ENCODE data around the gene MPST. TPM values are rescaled to one million over a fixed set of nuclear protein-coding genes. Genes with fewer than 3 reads are reported as not detected.

Gene MPST
- total RNA-seq, 4 donors from 2014 or later: 131 to 161 (median 146) TPM

GRCh38 chr22:37065180-37065579 is 45.6 kb downstream of the MPST start:
- H3K4me1 ChIP-seq: no peaks in the 10 kb centered on the region
- H3K9me3 ChIP-seq: no peaks in the 10 kb centered on the region
- no peak overlapping the region for H3K27ac ChIP-seq
- intact Hi-C loops (cut with DNase I; ENCODE audit: low total_unique reads): no loop called here
- in situ Hi-C loops (cut with MboI; ENCODE audit: low sequenced_read_pairs in 4 of 4): no loop called here
- H3K36me3 ChIP-seq: no peaks in the 10 kb centered on the region
- ATAC-seq (no peak), DNase-seq (no peak)
- peaks cover 17 to 22% (median 18%) of the 10 kb centered on the region in 3 donors for H3K27me3 ChIP-seq
- no peak overlapping the region for H3K4me3 ChIP-seq
- TF ChIP-seq POLR2A (IDR thresholded peaks at IDR 0.05) (no peak), CTCF (IDR thresholded peaks at IDR 0.05 in 4 of 5, conservative IDR thresholded peaks at IDR 0.05 in 1 of 5) (no peak)

GRCh38 chr22:37065961-37066360 is 46.4 kb downstream of the MPST start:
- no peak overlapping the region for H3K27ac ChIP-seq

GRCh38 chr22:37067428-37067827 is 47.9 kb downstream of the MPST start:
- ATAC-seq: no peak
- TF ChIP-seq CTCF (IDR thresholded peaks at IDR 0.05 in 4 of 5, conservative IDR thresholded peaks at IDR 0.05 in 1 of 5): no peak
- no peak for TF ChIP-seq POLR2A (IDR thresholded peaks at IDR 0.05)
- no peak for DNase-seq
- no peaks in the 10 kb centered on the region for H3K9me3 ChIP-seq
- H3K36me3 ChIP-seq: no peaks in the 10 kb centered on the region
- no peaks in the 10 kb centered on the region for H3K4me1 ChIP-seq
- no peak overlapping the region for H3K4me3 ChIP-seq
- peaks cover 17 to 30% (median 21%) of the 10 kb centered on the region in 3 donors for H3K27me3 ChIP-seq
- no peak overlapping the region for H3K27ac ChIP-seq
- in situ Hi-C loops (cut with MboI; ENCODE audit: low sequenced_read_pairs in 4 of 4): no loop called here
- intact Hi-C loops (cut with DNase I; ENCODE audit: low total_unique reads): no loop called here

More at GRCh38 chr22:37065961-37066360, 46.4 kb downstream of the MPST start:
- H3K27me3 ChIP-seq: peaks cover 17 to 30% (median 21%) of the 10 kb centered on the region in 3 donors
- H3K4me3 ChIP-seq: no peak overlapping the region
- H3K36me3 ChIP-seq: no peaks in the 10 kb centered on the region
- ATAC-seq (no peak), DNase-seq (no peak)
- no peaks in the 10 kb centered on the region for H3K4me1 ChIP-seq
- intact Hi-C loops (cut with DNase I; ENCODE audit: low total_unique reads) (no loop called here), in situ Hi-C loops (cut with MboI; ENCODE audit: low sequenced_read_pairs in 4 of 4) (no loop called here)
- H3K9me3 ChIP-seq: no peaks in the 10 kb centered on the region
- no peak for TF ChIP-seq POLR2A (IDR thresholded peaks at IDR 0.05)
- no peak for TF ChIP-seq CTCF (IDR thresholded peaks at IDR 0.05 in 4 of 5, conservative IDR thresholded peaks at IDR 0.05 in 1 of 5)

GRCh38 chr22:37068859-37069258 is 49.3 kb downstream of the MPST start:
- Histone ChIP-seq H3K27ac (no peak overlapping the region), H3K4me1 (no peaks in the 10 kb centered on the region), H3K36me3 (no peaks in the 10 kb centered on the region), H3K4me3 (no peak overlapping the region), H3K9me3 (no peaks in the 10 kb centered on the region), H3K27me3 (peaks cover 18 to 30% (median 23%) of the 10 kb centered on the region in 3 donors)
- intact Hi-C loops (cut with DNase I; ENCODE audit: low total_unique reads) (no loop called here), in situ Hi-C loops (cut with MboI; ENCODE audit: low sequenced_read_pairs in 4 of 4) (no loop called here)
- ATAC-seq (no peak), DNase-seq (no peak)
- TF ChIP-seq CTCF (IDR thresholded peaks at IDR 0.05 in 4 of 5, conservative IDR thresholded peaks at IDR 0.05 in 1 of 5): no peak
- no peak for TF ChIP-seq POLR2A (IDR thresholded peaks at IDR 0.05)

GRCh38 chr22:37069319-37069718 is 49.8 kb downstream of the MPST start:
- in situ Hi-C loops (cut with MboI; ENCODE audit: low sequenced_read_pairs in 4 of 4) (no loop called here), intact Hi-C loops (cut with DNase I; ENCODE audit: low total_unique reads) (no loop called here)
- ATAC-seq: no peak
- Histone ChIP-seq H3K27ac (no peak overlapping the region), H3K4me1 (no peaks in the 10 kb centered on the region), H3K36me3 (no peaks in the 10 kb centered on the region), H3K9me3 (no peaks in the 10 kb centered on the region), H3K27me3 (peaks cover 23 to 30% (median 24%) of the 10 kb centered on the region in 3 donors), H3K4me3 (no peak overlapping the region)
- DNase-seq: no peak
- no peak for TF ChIP-seq CTCF (IDR thresholded peaks at IDR 0.05 in 4 of 5, conservative IDR thresholded peaks at IDR 0.05 in 1 of 5)
- TF ChIP-seq POLR2A (IDR thresholded peaks at IDR 0.05): no peak
